NCI-H460 (cell line): ENCODE measurements around the gene TARBP2. TPM values are rescaled to one million over a fixed set of nuclear protein-coding genes. Genes with fewer than 3 reads are reported as not detected.
"Not testable (repeated sequence)": the region's sequence is repeated elsewhere in the genome, so short reads cannot be mapped to it uniquely, and the experiment has no call there.

Experiments used
- DNase-seq: peaks from one replicate; pipeline ENCODE4 v3.0.0-alpha.2; 2016; ENCODE audit warnings: low read depth; ENCODE audit errors: extremely low read depth
- total RNA-seq: library from RNA; depleted of rRNA; stranded (reverse); fragments of >200 nt; shearing (Covaris generic); gene quantifications from 2 replicates; pipeline ENCODE4 v1.2.3, GENCODE V29; 2014

Gene TARBP2
- total RNA-seq, 1 experiment from 2014 or later, result 33.9 TPM

GRCh38 chr12:53508534-53509170, 7.6 kb downstream of the TARBP2 start:
- DNase-seq, result peak; percentile 86

GRCh38 chr12:53510181-53510812, 9.2 kb downstream of the TARBP2 start:
- DNase-seq, result no peak

GRCh38 chr12:53513712-53514410, 12.8 kb downstream of the TARBP2 start:
- DNase-seq, result no peak

GRCh38 chr12:53514628-53515290, 13.7 kb downstream of the TARBP2 start:
- DNase-seq, result no peak

GRCh38 chr12:53515291-53515680, 14.2 kb downstream of the TARBP2 start:
- DNase-seq, result no peak

- no peak for DNase-seq
Measured at GRCh38 chr12:53516758-53517455, 15.8 kb downstream of the TARBP2 start.

- no peak for DNase-seq
Measured at GRCh38 chr12:53518381-53518780, 17.3 kb downstream of the TARBP2 start.

GRCh38 chr12:53523131-53523530, 22.0 kb downstream of the TARBP2 start:
- DNase-seq, result no peak

- no peak for DNase-seq
Measured at GRCh38 chr12:53524476-53524875, 23.4 kb downstream of the TARBP2 start.

GRCh38 chr12:53530061-53530460, 29.0 kb downstream of the TARBP2 start:
- DNase-seq, result no peak

GRCh38 chr12:53530920-53531319, 29.8 kb downstream of the TARBP2 start:
- DNase-seq, result no peak

- DNase-seq, result no peak
Measured at GRCh38 chr12:53532021-53532420, 30.9 kb downstream of the TARBP2 start.

GRCh38 chr12:53532524-53533445, 31.7 kb downstream of the TARBP2 start:
- no peak for DNase-seq

- DNase-seq, result no peak
Measured at GRCh38 chr12:53533471-53533870, 32.4 kb downstream of the TARBP2 start.

- no peak for DNase-seq
Measured at GRCh38 chr12:53536962-53537361, 35.9 kb downstream of the TARBP2 start.

- no peak for DNase-seq
Measured at GRCh38 chr12:53538209-53538689, 37.2 kb downstream of the TARBP2 start.

GRCh38 chr12:53539526-53539925, 38.4 kb downstream of the TARBP2 start:
- DNase-seq, result no peak

GRCh38 chr12:53543539-53543938, 42.5 kb downstream of the TARBP2 start:
- DNase-seq, result peak; percentile 72

- not testable (repeated sequence) for DNase-seq
Measured at GRCh38 chr12:53548354-53548753, 47.3 kb downstream of the TARBP2 start.

- DNase-seq, result not testable (repeated sequence)
Measured at GRCh38 chr12:53550131-53550530, 49.0 kb downstream of the TARBP2 start.
